GM18907 (cell line): ENCODE measurements around the gene TTC7B.
A peak's percentile ranks its signal among the peaks of the same experiment; 100 is the strongest.

Experiments used
- ATAC-seq: cut with Tn5 transposase; IDR thresholded peaks from one replicate; pipeline ENCODE4 v1.9.1; 2021; ENCODE audit warnings: mild to moderate bottlenecking, moderate library complexity; ENCODE audit not compliant: unreplicated experiment

Gene TTC7B

GRCh38 chr14:90715993-90716392 is 100.2 kb downstream of the TTC7B start:
- no peak for ATAC-seq

- ATAC-seq, result no peak
Observed at GRCh38 chr14:90715495-90715894, 100.7 kb downstream of the TTC7B start.

- ATAC-seq, result no peak
Observed at GRCh38 chr14:90714811-90715210, 101.4 kb downstream of the TTC7B start.

- ATAC-seq, result no peak
Observed at GRCh38 chr14:90704738-90705392, 111.4 kb downstream of the TTC7B start.

GRCh38 chr14:90703841-90704737 is 112.1 kb downstream of the TTC7B start:
- no peak for ATAC-seq

- ATAC-seq, result no peak
Observed at GRCh38 chr14:90700933-90701776, 115.1 kb downstream of the TTC7B start.

GRCh38 chr14:90699016-90699415 is 117.2 kb downstream of the TTC7B start:
- ATAC-seq, result no peak

- no peak for ATAC-seq
Observed at GRCh38 chr14:90698379-90698869, 117.8 kb downstream of the TTC7B start.

GRCh38 chr14:90697577-90698206 is 118.5 kb downstream of the TTC7B start:
- ATAC-seq, result peak; percentile 84

GRCh38 chr14:90697132-90697531 is 119.1 kb downstream of the TTC7B start:
- ATAC-seq, result no peak

GRCh38 chr14:90696720-90697119 is 119.5 kb downstream of the TTC7B start:
- no peak for ATAC-seq

GRCh38 chr14:90695997-90696660 is 120.1 kb downstream of the TTC7B start:
- no peak for ATAC-seq

- ATAC-seq, result no peak
Observed at GRCh38 chr14:90693413-90693812, 122.8 kb downstream of the TTC7B start.

- no peak for ATAC-seq
Observed at GRCh38 chr14:90692826-90693225, 123.4 kb downstream of the TTC7B start.

- ATAC-seq, result no peak
Observed at GRCh38 chr14:90692061-90692460, 124.2 kb downstream of the TTC7B start.

- ATAC-seq, result no peak
Observed at GRCh38 chr14:90691627-90692026, 124.6 kb downstream of the TTC7B start.

GRCh38 chr14:90687680-90688079 is 128.6 kb downstream of the TTC7B start:
- ATAC-seq, result no peak

GRCh38 chr14:90682615-90683014 is 133.6 kb downstream of the TTC7B start:
- ATAC-seq, result no peak

GRCh38 chr14:90681929-90682328 is 134.3 kb downstream of the TTC7B start:
- no peak for ATAC-seq

GRCh38 chr14:90678846-90679362 is 137.3 kb downstream of the TTC7B start:
- ATAC-seq, result no peak
